ENCODE results near the gene TEAD2.

Gene TEAD2

DNA sequence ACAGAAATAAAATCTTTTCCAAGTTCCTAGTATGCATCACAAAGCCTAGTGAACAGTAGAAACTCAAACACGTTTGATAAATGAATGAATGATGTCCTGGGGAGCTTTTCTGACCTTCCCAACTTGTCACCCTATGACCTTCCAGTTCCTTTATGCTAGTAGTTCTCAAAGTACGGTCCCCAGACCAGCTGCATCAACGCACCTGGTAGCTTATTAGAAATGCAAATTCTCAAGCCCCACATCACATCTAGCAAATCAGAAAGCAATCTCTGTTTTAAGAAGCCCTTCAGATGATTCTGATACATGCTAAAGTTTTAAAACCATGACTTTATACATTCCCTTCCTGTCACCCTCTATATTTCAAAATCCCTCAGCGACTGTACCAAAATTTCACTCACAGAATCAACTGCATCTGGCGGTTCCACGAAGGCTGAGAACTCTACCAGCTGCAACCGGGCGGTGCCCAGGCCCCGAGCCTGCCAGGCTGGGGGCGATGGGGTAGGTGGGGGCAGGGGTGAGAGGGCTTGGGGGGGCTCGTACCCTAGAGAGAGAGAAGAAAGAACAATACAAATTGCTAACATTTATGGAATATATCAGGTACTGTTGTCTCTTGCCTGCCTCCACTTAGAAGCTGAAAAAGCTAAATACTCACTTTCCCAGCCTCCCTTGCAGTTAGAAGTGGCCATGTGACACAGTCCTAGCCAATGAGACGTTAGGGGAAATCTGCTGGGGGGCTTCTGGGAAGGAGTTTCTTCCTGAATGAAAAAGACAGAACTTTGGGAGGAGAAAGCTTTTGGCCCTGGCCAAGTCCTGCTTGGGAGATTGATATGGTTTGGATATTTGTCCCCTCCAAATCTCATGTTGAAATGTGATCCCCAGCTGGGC is 13.7 kb downstream of the TEAD2 start:
- no peak for DNase-seq (ENCODE audit: low read depth in 2 of 2, low spot score in 1 of 2)

DNA sequence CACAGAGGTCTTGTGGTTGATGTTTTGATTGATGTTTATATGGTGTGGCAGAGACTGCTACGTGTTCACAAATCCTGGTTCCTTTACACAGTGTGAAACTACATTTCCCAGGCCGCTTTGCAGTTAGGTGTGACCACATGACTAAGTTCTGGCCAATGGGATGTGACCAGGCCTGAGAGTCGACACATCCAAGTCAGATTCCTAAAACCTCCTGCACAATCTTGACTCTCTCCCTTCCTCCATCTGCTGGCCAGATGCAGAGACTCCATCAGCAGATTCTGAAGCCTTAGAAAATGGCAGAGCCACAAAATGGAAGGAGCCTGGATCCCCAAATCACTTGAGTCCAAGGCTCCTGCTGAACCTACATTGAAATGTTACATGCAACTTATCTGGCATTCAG is 14.4 kb downstream of the TEAD2 start:
- no peak for DNase-seq (ENCODE audit: low read depth in 2 of 2, low spot score in 1 of 2)

GRCh38 chr19:49347191-49347590 is 15.0 kb downstream of the TEAD2 start:
- no peak for DNase-seq (ENCODE audit: low read depth in 2 of 2, low spot score in 1 of 2)

GRCh38 chr19:49344505-49345423 is 17.5 kb downstream of the TEAD2 start:
- DNase-seq (ENCODE audit: low read depth in 2 of 2, low spot score in 1 of 2): no peak

- DNase-seq (ENCODE audit: low read depth in 2 of 2, low spot score in 1 of 2): no peak
Observed at GRCh38 chr19:49343123-49343522, 19.1 kb downstream of the TEAD2 start.

DNA sequence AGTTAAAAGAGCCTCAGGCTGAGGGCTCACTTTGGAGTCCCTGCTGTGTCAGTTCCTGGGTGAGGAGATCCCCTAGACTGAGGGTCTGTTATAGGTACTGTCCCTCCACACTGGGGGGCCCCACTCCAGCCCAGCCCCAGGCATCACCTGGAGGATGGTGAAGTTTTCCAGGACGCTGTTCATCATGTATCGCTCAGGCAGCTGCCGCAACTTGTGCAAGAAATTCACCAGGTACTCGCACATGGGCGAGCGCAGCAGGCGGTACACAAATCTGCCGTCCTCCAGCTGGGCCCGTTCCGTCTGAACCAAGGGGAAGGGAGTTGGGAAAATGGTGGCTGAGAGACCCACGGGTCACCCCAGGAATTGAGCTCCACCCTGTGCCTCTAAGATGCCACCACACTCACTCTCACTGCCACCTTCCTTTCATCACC is 19.9 kb downstream of the TEAD2 start:
- no peak for DNase-seq (ENCODE audit: low read depth in 2 of 2, low spot score in 1 of 2)

DNA sequence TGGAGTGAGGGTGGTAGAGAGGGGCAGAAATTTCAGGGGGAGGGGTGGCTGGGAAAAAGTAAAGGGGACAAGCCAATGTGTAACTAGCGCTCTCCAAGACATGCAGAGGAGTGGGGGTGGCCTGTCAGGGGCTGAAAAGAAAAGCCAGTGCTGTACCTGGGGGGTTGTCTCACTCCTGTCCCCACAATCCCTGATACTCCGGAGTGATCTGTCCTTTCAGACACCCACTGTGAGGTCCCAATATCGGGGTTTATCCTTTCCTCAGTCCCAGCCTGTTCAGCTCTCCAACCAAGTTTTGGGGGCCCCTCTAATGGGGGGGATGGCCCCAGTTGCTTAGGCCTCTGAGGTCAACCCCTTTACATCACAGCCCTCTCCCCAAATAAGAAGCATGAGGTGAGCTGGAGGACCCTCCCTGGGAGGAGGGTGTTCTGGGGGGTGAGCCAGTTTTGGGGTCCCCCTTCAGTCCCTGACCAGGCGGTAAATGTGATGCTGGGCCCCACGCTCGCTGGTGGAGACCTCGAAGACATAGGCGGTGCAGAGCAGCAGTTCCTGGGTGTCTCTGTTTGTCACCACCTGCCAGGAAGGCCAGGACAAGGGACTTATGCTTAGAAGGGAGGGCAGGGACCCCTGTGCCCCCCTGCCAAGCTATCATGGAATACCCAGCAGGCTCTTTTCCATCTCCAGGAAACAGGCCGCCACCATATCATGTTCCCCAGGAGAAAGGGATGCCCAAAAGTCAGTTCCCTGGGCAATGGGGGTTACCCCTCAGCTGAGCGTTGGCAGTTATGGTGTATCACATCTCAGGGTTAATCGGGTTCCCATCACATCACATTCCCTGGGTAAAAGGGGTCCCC is 21.1 kb downstream of the TEAD2 start:
- DNase-seq (ENCODE audit: low read depth in 2 of 2, low spot score in 1 of 2): no peak

- DNase-seq (ENCODE audit: low read depth in 2 of 2, low spot score in 1 of 2): no peak
Observed at GRCh38 chr19:49340069-49340864, 21.9 kb downstream of the TEAD2 start.

DNA sequence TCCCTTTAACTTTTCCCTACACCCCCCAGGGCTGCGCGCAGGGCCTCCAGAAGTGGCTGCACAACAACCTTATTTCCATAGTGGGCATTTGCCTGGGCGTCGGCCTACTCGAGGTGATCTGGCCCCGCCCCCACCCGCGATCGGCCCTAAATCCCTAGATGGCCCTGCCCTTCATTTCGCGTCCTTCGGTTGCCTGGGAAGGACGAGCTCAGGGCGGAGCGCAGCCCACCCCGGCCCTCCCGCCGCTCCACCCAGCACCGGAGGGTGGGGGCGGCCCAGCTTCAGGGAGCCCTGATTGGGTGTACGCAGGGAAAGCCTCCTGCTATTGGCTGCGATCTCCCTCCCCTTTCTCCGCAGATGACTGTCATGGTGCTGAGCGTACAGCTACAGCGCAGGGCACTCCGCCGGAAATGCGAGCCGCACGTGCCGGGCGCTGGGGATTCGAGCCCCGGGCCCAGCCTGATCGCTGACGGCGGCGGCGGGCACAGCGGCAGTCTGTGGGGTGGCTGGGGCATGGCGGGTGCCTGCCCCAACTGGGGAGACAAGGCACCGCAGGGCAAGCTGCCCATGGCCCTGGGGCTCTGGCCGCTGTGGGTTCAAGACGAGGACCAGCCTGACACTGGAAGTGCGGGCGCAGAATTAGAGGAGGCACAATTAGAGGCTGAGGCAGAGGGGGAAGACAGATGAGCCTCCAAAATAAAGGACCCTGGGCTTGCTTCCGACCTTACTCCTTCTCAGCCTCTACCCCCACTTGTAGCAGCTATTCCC is 22.7 kb downstream of the TEAD2 start:
- DNase-seq (ENCODE audit: low read depth in 2 of 2, low spot score in 1 of 2): no peak

GRCh38 chr19:49338691-49339300 is 23.4 kb downstream of the TEAD2 start:
- no peak for DNase-seq (ENCODE audit: low read depth in 2 of 2, low spot score in 1 of 2)

GRCh38 chr19:49338023-49338677 is 24.1 kb downstream of the TEAD2 start:
- no peak for DNase-seq (ENCODE audit: low read depth in 2 of 2, low spot score in 1 of 2)

DNA sequence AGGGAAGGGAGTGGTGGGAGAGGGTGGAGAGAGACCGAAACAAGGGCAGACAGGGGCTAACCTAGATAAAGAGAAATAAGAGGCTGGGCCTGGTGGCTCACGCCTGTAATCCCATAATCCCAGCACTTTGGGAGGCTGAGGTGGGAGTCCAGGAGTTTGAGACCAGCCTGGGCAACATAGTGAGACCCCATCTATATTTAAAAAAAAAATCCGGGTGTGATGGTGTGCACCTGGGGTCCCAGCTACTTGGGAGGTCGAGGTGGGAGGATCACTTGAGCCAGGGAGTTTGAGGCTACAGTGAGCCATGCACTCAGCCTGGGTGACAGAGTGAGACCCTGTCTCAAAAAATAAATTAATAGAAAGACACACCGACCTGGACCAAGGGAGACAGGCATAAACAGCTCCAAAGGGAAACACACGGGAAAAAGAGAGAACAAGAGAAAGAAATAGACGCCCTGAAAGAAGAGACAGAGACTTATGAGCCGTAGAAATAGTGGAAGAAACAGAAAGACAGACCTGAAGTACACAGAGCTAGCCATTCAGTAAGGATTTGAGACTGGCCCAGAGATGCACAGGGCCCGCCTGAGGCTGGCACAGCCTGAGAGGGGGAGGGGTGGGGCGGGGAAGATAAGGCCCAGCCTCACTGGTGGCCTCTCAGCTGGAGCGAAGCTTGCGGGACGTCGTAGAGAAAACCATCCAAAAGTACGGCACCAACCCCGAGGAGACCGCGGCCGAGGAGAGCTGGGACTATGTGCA is 24.8 kb downstream of the TEAD2 start:
- DNase-seq (ENCODE audit: low read depth in 2 of 2, low spot score in 1 of 2): no peak

DNA sequence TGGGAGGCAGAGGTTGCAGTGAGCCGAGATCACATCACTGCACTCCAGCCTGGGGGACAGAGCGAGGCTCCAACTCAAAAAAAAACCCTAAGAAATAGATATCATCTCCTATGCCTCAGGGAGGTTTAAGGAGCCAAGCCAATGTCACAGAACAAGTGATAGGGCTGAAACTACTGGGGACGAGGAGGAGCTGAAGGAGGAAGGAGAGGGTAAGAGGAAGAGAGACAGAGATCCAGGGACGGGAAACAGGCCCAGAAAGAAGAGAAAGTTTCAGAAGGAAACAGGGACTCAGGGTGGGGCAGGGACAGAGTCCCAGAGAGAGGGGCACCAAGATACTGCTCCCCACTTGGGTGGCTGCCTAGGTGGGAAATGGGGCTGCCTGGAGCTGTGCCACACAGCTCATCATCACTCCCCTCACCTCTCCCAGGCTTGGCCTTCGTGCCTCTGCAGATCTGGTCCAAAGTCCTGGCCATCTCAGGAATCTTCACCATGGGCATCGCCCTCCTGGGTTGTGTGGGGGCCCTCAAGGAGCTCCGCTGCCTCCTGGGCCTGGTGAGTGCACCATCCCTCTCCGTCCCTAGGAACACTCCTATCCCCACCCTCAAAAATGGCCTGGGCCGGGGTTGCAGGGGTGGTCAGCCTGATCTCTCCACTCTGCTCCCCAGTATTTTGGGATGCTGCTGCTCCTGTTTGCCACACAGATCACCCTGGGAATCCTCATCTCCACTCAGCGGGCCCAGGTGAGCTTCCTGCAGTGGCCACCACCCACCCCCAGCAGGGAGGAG is 25.5 kb downstream of the TEAD2 start:
- DNase-seq (ENCODE audit: low read depth in 2 of 2, low spot score in 1 of 2): no peak

DNA sequence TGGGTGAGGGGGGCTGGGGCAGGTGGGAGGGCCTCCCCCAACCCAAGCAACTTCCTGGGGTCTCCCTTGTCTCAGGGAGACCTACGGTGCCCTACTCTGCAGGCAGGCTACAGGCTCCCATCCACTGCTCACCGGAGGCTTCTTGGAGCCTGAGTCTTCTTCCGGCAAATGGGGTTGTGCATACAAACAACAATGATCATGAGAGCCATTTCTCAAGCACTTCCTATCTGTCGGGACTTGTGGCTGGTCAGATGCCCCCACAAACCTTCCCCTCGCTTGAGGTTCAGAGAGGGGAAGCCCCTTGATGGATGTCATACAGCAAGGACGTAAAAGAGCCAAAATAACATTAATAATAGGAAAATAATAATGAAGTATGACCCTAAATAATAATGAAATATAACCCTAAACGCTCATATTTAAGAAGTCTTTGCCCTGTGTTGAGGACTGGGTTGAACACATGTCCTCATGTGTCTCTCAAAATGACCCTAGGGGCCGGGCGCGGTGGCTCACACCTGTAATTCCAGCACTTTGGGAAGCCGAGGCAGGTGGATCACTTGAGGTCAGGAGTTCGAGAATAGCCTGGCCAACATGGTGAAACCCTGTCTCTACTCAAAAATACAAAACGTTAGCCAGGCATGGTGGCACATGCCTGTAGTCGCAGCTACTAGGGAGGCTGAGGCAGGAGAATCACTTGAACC is 26.3 kb downstream of the TEAD2 start:
- no peak for DNase-seq (ENCODE audit: low read depth in 2 of 2, low spot score in 1 of 2)

DNA sequence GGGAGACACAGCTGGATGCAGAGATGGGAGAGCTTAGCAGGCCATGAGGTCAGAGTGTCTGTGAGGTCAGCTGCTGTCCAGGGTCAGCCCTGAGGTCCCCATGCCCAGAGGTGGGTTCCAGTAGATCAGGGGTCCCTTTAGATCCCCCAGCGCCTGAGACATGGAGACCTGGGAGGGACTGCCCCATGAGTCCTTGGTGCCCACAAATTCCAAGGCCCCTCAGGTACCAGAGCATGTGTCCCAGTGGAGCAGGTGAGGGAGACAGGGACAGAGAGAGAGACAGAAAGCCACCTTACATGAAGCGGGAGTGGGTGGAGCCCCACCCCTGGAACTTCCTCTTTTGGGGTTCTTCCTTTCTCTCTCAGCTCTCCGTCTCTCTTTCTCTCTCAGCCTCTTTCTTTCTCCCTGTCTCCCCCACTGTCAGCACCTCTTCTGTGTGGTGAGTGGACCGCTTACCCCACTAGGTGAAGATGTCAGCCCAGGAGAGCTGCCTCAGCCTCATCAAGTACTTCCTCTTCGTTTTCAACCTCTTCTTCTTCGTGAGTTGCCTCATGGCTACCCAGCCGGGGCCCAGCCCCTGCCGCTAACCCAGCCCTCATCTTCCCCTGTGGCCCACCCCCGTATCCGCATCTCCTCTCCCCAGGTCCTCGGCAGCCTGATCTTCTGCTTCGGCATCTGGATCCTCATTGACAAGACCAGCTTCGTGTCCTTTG is 27.0 kb downstream of the TEAD2 start, which contains the start of gene CD37:
Gene CD37, plus strand, starts transcription at position 336 of the 713 bp plus-strand sequence. Its CDS starts 135 bp downstream, at position 471.
- DNase-seq (ENCODE audit: low read depth in 2 of 2, low spot score in 1 of 2): peak in 1 of 2 donors; percentile 29

Measured in stimulated activated CD8-positive, alpha-beta memory T cell treated with anti-CD3 and anti-CD28 coated beads, Interleukin-4, amount 100 ng/mL, for 1 hour (primary cell).